ENCODE results near the gene NUDT14. TPM values are rescaled to one million over a fixed set of nuclear protein-coding genes. Genes with fewer than 3 reads are reported as not detected.

NUDT14 gene
- total RNA-seq, 1 donor = 8.9 TPM

DNA sequence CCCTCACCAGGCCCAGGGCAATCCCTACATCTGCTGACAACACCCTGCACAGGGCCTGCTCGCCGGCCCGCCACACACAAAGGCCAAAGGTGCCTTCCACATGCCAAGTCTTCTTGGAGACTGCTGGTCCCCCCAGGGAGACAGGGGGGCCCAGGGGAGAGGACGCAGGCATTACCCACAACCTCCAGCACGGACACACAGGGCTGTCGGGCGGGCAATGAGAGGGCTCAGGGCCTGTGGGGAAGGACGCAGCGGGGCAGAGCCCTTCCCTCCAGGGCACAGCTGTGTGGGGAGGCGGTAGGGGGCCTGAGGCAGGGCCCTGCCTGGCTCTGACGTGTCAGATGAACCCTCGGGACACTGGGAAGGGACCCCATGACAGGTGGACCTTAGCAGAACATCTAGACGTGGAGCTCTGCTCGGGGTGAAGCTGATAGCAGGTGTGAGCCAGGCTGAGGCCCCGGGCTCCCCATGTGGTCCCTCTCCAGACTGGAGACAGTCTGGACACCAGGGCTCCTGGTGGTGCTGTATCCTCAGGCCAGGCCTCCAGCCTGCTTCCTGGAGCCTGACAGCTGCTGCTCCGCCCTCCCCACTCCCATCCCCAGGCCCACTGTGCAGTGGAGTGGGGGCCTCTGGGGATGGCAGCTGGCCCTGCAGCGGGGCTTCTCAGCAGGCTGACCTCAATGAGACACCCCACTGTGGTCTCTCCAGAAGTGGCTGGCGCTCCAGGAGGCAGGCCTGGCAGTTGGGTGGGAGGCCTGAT is 31.6 kb upstream of the NUDT14 start:
- no peak for DNase-seq (ENCODE audit: low read depth in 2 of 3, low spot score in 2 of 3)

- no peak for DNase-seq (ENCODE audit: low read depth in 2 of 3, low spot score in 2 of 3)
Measured at GRCh38 chr14:105211758-105212089, 30.6 kb upstream of the NUDT14 start.

GRCh38 chr14:105211086-105211757 is 30.1 kb upstream of the NUDT14 start:
- no peak for DNase-seq (ENCODE audit: low read depth in 2 of 3, low spot score in 2 of 3)

DNA sequence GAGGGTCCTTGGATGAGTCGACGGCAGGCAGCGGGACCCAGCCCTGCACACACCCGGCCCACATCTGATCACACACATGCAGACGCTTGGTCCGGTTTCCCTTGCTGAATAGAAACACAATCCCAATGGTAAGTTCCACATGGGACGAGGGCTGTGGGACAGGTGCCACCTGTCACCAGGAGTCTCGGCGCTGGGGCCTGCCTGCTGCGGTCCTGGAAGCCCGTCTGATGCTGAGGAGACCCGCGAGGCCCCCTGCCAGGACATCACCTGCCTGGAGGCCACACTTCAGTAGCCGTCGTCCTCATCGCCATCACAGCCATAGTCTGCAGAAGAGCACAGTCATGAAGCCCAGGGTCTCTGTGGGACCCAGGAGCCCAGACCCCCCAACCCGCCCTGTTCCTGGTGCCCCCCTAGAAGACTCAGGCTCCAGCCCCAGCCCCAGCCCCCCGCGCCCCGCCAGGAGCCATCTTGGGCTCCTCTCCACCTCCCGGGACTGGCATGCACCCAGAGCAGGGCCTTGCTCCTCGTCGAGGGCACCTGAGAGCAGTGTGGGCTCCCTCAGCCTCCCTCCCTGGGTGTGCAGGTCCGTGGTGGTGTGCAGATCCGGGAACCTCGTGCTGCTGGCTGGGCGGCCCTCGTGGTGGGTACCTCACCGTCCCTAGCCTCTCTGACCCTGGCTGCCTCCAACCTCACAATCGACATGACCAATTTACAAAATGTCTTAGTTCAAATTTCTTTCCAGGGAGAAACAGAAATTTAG is 29.3 kb upstream of the NUDT14 start:
- no peak for DNase-seq (ENCODE audit: low read depth in 2 of 3, low spot score in 2 of 3)

DNA sequence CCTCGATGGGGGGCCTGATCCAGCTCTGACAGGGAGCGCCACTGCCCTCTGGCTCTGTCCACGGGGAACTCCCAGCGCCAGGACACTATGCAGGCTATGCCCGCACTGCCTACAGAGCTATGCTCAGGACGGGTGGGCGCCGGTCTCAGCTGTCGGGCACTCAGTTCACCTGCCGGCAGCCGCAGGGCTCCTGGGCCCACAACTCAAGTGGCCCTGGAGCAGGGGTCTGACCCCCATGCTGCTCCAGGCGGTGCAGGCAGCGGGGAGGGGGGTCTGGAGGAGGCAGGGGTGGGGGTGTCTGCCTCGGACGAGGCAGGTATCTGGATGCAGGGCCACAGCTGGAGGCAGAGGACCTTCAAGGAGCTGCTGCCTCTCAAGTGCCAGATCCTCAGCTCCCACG is 28.5 kb upstream of the NUDT14 start:
- no peak for DNase-seq (ENCODE audit: low read depth in 2 of 3, low spot score in 2 of 3)

DNA sequence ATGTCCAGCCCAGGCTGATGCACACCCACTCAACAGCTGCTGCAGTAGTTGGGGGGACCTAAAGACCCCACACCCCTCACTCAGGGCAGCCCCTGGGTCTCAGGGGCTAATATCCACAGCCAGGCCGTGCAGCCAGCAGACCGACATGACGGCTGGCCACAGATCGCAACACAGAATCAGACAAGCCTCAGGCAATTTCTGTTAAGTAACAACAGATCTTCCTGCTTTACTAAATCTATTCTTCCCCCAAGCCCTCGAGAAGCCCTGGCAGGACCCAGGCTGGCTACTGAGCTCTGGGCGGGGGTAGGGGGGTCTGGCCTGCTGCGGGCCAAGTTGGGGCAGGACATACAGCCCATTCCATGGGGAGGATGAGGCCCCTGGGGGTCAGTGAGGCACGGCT is 28.0 kb upstream of the NUDT14 start:
- DNase-seq (ENCODE audit: low read depth in 2 of 3, low spot score in 2 of 3) = no peak

DNA sequence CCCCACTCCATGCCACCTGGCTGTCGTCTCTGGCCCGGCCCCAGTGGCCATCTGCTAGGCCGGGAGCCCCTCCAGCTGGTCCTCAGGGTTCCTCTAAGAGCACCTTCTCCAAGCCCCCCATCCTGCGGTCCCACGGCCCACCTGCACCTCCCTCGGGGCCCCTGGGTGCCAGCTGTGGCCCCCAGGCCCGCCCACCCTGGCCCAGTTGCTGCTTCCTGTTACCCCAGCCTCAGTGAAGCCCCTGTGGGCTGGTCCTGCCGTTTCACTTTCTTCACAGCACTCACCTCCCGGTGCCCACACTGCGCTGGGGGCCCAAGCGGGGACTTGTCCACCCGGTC is 27.6 kb upstream of the NUDT14 start:
- no peak for DNase-seq (ENCODE audit: low read depth in 2 of 3, low spot score in 2 of 3)

- DNase-seq (ENCODE audit: low read depth in 2 of 3, low spot score in 2 of 3) = no peak
Measured at GRCh38 chr14:105207996-105208737, 27.1 kb upstream of the NUDT14 start.

DNA sequence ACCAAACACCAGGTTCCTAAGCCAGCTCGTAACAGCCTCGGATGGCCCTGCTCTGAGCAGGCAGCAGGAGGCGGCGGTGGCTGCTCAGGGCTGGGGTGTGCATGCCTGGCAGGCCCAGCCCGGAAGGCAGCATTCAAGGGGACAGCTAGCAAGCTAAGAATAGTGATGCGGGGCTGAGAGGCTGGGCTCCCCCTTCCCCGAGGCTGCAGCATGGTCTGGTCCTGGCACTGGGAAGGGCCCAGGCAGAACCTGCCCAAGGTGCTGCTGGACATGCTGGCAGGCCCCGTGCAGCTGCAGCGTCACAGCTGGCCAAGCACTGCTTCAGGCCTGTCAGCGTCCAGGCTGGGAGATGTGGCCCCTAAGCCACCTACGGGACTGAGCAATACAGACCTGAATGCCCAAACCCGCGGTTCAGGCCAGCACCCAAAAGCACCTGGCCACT is 26.4 kb upstream of the NUDT14 start:
- DNase-seq (ENCODE audit: low read depth in 2 of 3, low spot score in 2 of 3) = no peak

DNA sequence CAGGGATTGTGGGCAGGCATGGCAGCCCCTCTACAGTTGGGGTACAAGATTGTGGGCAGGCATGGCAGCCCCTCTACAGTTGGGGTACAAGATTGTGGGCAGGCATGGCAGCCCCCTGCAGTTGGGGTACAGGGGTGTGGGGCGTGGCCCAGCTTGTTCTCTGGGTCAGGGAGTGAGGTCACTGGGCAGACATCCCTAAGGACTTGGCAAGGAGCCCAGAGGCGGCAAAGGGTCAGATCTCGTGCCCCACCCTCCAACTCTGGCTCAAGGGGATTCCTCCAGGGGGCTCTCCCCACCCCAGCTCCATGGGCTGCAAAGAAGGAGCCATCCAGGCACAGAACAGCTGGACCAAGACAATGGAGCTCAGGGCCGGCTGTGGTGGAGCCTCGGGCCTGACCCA is 25.8 kb upstream of the NUDT14 start:
- no peak for DNase-seq (ENCODE audit: low read depth in 2 of 3, low spot score in 2 of 3)

DNA sequence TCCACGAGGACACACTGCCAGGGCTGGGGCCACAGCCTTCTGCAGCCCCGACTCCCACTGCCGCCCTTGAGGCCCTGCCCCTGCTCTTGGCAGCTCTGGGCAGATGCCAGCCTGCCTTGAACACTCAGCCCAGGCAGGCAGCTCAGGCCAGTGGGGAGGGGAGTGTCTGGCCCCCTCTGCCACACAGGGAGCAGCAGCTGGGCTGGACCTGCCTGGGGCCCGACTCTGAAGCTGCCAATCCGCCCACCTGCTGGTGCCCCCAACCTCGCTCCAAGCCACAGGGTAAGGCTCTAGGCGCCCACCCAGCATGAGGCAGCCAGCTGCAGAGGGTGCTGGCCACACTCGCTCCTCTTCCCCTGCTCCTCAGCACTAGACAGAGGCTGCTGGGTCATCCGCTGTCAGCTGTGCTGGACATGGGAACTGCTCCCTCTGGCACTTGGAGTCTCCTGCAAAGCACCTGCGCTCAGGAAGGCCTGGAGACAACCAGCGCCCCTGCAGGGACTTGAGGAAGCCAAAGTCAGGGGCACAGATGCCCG is 24.6 kb upstream of the NUDT14 start:
- no peak for DNase-seq (ENCODE audit: low read depth in 2 of 3, low spot score in 2 of 3)

- DNase-seq (ENCODE audit: low read depth in 2 of 3, low spot score in 2 of 3) = no peak
Measured at GRCh38 chr14:105204931-105205672, 24.0 kb upstream of the NUDT14 start.

DNA sequence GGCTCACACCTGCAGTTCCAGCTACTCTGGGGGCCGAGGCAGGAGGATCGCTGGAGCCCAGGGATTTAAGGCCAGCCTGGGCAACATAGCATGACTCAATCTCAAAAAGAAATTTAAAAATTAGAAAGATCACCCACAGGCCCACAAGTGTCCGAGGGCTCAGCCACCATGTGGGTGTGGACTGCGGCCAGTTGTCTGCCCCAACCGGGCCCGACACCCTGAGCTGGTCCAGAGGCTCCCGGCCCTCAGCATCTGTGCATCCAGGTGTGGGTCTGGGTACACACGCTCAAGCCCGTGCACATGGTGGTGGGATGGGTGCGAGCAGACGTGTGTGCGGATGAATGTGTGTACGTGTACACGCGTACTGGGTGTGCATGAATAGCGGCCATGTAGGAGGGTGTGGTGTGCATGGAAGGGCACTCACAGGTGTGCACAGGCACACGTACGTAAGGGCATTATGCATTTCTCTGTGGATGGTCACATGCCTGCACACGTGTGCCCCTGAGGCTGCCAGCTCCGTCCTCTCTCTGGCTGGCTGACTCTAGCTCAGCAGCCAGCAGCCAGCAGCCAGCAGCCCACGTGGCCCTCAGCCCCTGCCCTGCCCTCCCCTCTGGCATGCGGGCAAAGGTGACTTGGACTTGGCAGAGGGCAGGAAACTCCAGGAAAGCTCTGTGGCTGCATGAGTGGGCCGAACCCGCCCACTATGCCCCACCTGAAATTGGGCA is 23.3 kb upstream of the NUDT14 start:
- no peak for DNase-seq (ENCODE audit: low read depth in 2 of 3, low spot score in 2 of 3)

GRCh38 chr14:105203701-105204100 is 22.6 kb upstream of the NUDT14 start:
- DNase-seq (ENCODE audit: low read depth in 2 of 3, low spot score in 2 of 3) = no peak

- DNase-seq (ENCODE audit: low read depth in 2 of 3, low spot score in 2 of 3) = peak in 1 of 3 donors; percentile 34
Measured at GRCh38 chr14:105203057-105203531, 22.0 kb upstream of the NUDT14 start.

DNA sequence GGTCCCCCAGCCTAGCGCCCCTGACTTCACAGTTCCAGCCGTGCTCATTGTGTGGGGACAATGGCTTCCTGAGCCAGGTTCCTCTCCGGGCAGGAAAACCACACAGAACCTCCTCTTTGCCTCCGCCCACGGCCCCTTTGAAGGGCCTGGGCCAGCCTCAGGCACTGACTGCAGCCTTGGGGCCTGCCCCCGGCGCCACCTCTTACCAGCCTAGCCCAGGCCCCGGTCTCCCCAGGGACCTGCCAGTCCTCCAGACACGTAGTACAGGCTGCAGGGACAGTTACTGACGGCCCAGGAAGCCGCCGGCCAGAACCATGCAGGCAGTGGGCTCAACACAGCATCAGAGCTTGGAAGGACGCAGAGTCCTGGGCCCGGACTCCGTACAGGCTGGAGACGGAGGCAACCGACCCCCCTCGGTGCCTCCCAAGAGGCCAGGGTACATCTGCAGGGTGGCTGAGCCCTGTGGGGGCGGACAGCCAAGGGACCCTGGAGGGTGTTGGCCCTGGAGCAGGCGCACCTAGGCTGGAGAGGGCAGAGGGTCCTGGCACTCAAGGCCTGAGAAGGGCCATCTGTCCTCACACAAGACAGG is 20.9 kb upstream of the NUDT14 start:
- peak in 2 of 3 donors; percentile 78 to 85 for DNase-seq (ENCODE audit: low read depth in 2 of 3, low spot score in 2 of 3)

DNA sequence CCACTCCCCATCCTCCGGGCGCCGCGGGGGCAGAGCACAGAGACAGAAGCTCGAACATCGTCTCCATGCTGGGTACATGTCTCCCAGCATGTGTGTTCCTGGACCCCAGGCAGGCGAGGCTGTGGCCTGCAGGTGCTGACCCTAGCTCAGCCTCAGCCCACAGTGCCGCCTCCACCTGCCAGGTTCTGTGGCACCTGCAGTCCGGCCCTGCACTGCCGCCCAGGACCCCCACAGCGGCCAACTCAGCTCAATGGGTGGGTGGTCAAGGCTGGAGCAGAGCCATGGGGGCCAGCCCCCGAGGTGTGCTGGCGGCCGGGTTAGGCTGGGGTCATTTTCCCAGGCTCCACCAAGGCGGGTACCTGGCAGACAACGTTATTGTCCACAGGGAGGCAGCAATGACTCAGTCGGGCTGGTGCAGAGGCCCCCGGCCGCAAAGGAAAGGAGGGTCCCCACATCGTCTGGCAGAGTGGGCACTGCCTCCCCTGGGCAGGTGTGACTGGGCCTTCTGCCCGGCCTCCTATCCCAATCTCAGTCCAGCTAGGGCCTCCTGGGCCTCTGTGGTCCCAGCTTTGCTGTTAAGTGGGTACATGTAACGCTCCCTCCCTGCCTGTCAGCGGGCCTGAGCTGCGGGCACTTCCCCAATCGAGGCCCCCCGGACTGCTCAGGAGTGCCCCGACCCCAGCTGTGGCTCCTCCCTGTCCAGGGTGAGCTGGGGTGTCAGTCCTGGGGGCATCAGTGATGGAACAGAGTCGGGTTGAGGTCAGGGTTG is 20.2 kb upstream of the NUDT14 start:
- DNase-seq (ENCODE audit: low read depth in 2 of 3, low spot score in 2 of 3) = peak in 1 of 3 donors; percentile 51

GRCh38 chr14:105200641-105201040 is 19.5 kb upstream of the NUDT14 start:
- DNase-seq (ENCODE audit: low read depth in 2 of 3, low spot score in 2 of 3) = no peak

Measured in hematopoietic multipotent progenitor cell (in vitro differentiated cells).